NCI-H2029 (cell line): ENCODE data around the gene FHL3.

Experiments used
- DNase-seq: peaks from one replicate; lab custom pipeline; 2025; lab: John Stamatoyannopoulos, UW

The FHL3 gene

GRCh38 chr1:38012363-38013226 lies 7.3 kb upstream of the FHL3 start, which contains the start of gene UTP11:
UTP11 (plus strand) TSS chr1:38012734; CDS start chr1:38012803, 69 bp downstream.
- DNase-seq, result peak; percentile 100

DNA sequence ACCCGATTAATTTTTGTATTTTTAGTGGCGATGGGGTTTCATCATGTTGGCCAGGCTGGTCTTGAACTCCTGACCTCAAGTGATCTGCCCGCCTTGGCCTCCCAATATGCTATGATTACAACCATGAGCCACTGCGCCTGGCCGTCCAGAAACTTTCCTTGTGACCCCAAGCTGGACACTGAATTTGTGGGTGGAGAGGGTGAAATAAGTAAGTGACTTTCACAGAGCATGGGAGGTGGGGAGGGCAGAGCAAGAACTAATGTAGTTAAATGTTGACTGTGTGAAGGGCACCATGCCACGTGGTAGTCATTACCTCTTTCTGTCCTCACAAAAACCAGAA lies 4.5 kb upstream of the FHL3 start:
- no peak for DNase-seq

- no peak for DNase-seq
Measured at GRCh38 chr1:38009088-38009840, 4.0 kb upstream of the FHL3 start.

DNA sequence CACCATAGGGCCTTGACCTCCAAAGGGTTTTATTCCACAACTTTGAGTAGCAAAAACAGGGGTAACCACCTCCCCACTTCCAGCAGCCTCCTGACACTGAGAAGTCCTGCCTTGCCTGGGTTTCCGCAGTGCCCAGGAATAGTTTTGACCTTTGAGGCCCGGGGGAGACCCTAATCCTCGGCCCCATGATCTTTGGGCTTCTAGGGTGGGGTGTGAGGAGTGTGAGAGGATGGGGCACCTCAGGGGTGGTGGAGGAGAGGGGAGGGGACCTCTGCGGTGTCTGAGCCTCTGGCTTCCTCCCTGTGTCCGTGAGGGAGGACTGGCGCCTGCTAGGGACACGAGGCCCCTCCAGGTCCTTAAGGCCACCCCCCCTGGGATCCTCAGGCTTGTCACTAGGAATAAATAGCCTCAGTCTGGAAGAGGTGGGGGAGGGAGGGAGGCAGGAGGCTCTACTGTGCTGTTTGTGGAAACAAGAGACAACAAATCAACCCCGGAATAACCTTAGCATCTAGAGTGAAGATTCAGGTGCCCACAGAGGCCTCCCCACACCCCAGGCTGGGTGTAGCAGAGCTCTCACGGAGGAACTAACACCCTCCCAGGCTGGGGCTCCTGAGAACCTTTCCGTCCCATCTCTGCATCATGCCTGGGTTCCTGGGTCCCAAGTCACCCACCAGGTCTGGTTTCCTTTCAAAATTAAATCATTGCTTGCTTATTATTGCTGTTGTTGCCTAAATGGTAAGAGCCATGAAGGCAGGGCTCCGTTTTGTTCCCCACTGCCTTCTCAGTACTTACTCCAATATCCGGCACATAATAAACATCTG lies 904 bp upstream of the FHL3 start:
- DNase-seq, result no peak

- no peak for DNase-seq
Measured at GRCh38 chr1:38004284-38005108, 818 bp downstream of the FHL3 start.

GRCh38 chr1:38003261-38004250 lies 1.8 kb downstream of the FHL3 start:
- DNase-seq, result no peak

- DNase-seq, result no peak
Measured at GRCh38 chr1:38000529-38001455, 4.5 kb downstream of the FHL3 start.

- no peak for DNase-seq
Measured at GRCh38 chr1:38000233-38000528, 5.1 kb downstream of the FHL3 start.

- DNase-seq, result peak; percentile 46
Measured at GRCh38 chr1:37999430-38000232, 5.7 kb downstream of the FHL3 start.

GRCh38 chr1:37998913-37999429 lies 6.3 kb downstream of the FHL3 start:
- DNase-seq, result no peak

DNA sequence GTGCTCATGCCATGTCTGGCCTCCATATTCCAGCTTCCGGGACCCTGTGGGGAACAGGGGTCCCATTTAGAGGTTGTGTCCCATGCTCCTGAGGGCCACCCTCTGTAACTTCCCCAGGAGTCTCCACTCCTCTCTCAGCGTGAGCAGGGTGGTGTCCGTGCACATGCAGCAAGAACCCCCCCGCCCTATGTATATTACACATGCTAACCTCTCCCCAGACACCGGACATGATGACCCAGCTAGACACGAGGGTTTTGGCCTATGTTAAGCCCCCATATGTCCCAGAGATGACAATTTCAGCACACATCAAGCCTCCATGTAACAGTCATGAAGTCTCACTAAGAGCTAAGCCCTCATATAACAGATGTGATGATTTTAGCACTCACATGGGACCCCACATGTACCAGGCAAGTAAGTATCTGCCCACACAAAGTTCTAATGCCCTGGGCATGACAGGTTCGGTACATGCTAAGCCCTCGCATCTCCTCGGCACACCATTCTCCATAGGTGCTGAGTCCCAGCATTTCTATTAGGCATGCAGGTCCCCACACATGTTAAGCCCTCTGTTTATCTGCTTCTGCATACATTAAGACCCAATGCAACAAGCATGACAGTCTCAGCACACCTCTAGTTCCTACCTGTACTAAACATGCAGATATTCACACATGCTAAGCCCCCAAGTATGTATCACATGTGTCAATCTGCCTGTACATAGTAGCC lies 7.1 kb downstream of the FHL3 start:
- DNase-seq, result no peak

- DNase-seq, result no peak
Measured at GRCh38 chr1:37997256-37998088, 7.8 kb downstream of the FHL3 start.

- peak; percentile 51 for DNase-seq
Measured at GRCh38 chr1:37995751-37996345, 9.5 kb downstream of the FHL3 start.

DNA sequence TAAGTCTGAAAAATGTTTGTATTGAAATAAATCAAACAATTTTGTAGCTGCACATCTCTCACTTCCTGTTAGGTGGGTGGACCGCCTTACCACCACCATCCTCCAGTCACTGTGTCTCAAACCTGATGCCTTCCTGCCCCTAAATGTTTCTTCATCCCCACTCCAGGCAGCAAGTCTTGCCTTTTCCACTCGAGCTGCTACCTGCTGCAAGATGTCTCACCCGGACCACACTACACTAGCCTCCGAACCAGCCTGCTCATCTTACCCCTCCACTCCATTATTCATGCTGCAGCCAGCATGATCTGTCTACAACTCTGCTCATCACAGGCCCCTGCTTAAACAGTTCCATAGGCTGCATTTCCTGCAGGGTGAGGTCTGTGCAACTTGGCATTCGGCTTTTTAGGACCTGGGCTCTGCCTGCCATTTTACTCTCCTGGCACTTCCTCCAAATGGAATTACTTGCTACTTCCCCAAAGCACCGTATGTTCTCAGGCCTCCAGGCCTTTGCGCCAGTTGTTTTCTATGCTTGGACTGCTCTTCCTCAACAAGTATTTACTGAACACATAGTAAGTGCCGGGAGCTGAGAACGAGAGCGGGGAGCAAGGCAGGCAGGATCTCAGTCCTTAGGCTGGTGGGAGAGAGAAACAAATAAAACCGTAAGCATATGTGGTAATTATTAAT lies 10.3 kb downstream of the FHL3 start:
- no peak for DNase-seq

DNA sequence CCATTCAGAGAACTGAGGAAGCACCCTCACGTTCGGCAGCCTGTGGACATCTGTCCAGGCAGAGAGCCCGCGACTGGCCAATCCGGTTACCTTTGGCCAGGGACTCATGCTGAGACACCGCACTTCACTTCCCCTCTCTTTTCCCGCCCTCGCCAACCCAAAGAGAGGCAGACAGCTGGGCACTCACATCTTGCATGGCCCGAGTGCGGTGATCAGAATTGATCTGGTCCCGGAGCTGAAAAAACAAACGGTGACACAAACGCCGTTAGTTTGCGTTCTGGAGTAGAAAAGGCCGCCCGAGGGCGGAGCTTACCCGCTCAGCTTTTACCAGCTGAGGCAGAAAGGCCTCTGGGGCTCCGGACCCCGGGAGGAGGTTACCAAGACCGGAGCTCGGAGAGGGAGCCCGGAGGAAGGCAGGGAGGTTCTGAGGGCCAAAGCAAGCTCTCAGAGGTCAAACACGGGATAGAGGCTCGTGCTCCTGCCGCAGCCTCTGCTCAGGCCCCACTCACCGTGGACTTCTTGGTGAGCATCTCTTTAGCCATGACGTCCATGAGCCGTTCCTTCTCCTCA lies 15.9 kb downstream of the FHL3 start:
- DNase-seq, result peak; percentile 80
